DMS53 treated with DMSO at 0.1 percent for 48 hours (cell line): ENCODE measurements around the gene ALDH3B1.
"Not testable (repeated sequence)": the region's sequence is repeated elsewhere in the genome, so short reads cannot be mapped to it uniquely, and the experiment has no call there.

Source experiments
- DNase-seq: peaks from one replicate; lab custom pipeline; 2025; ENCODE audit not compliant: unreplicated experiment; lab: John Stamatoyannopoulos, UW

ALDH3B1 gene

GRCh38 chr11:68010090-68011041 is at the start of gene ALDH3B1:
TSS of gene ALDH3B1 (plus strand) at chr11:68010327. CDS start at chr11:68015298, 4,971 bp downstream.
- no peak for DNase-seq

- not testable (repeated sequence) for DNase-seq
These were observed 46.9 kb upstream of the ALDH3B1 start for GRCh38 chr11:67963217-67963616.

GRCh38 chr11:67963879-67964278 is 46.2 kb upstream of the ALDH3B1 start:
- not testable (repeated sequence) for DNase-seq

- not testable (repeated sequence) for DNase-seq
These were observed 45.4 kb upstream of the ALDH3B1 start for GRCh38 chr11:67964746-67965145.

GRCh38 chr11:67965830-67966348 is 44.2 kb upstream of the ALDH3B1 start:
- not testable (repeated sequence) for DNase-seq

GRCh38 chr11:67974746-67975145 is 35.4 kb upstream of the ALDH3B1 start:
- DNase-seq: not testable (repeated sequence)

GRCh38 chr11:67978766-67979418 is 31.2 kb upstream of the ALDH3B1 start:
- peak; percentile 81 for DNase-seq

- DNase-seq: not testable (repeated sequence)
These were observed 28.9 kb upstream of the ALDH3B1 start for GRCh38 chr11:67981226-67981625.

GRCh38 chr11:67982255-67982857 is 27.8 kb upstream of the ALDH3B1 start:
- DNase-seq: not testable (repeated sequence)

GRCh38 chr11:67983951-67984350 is 26.2 kb upstream of the ALDH3B1 start:
- DNase-seq: no peak

- DNase-seq: not testable (repeated sequence)
These were observed 24.8 kb upstream of the ALDH3B1 start for GRCh38 chr11:67985302-67985701.

- DNase-seq: not testable (repeated sequence)
These were observed 19.4 kb upstream of the ALDH3B1 start for GRCh38 chr11:67990546-67991346.

GRCh38 chr11:67991347-67992121 is 18.6 kb upstream of the ALDH3B1 start:
- DNase-seq: not testable (repeated sequence)

GRCh38 chr11:67993821-67994220 is 16.3 kb upstream of the ALDH3B1 start:
- DNase-seq: peak; percentile 91

- not testable (repeated sequence) for DNase-seq
These were observed 15.7 kb upstream of the ALDH3B1 start for GRCh38 chr11:67994387-67994786.

- not testable (repeated sequence) for DNase-seq
These were observed 15.0 kb upstream of the ALDH3B1 start for GRCh38 chr11:67995129-67995528.

GRCh38 chr11:67995579-67995978 is 14.5 kb upstream of the ALDH3B1 start:
- not testable (repeated sequence) for DNase-seq

GRCh38 chr11:67996051-67996450 is 14.1 kb upstream of the ALDH3B1 start:
- no peak for DNase-seq

- DNase-seq: no peak
These were observed 13.3 kb upstream of the ALDH3B1 start for GRCh38 chr11:67996622-67997474.
